GM21529 (cell line): Measurements from ENCODE around the gene OPTC.

Source experiments
- ATAC-seq: cut with Tn5 transposase; IDR thresholded peaks from one replicate; pipeline ENCODE4 v1.9.1; 2021; ENCODE audit not compliant: unreplicated experiment

The OPTC gene

GRCh38 chr1:203490607-203491006, 3.3 kb upstream of the OPTC start:
- no peak for ATAC-seq

GRCh38 chr1:203491664-203492063, 2.3 kb upstream of the OPTC start:
- ATAC-seq, result no peak

GRCh38 chr1:203492082-203492747, 1.7 kb upstream of the OPTC start:
- ATAC-seq, result no peak

GRCh38 chr1:203492748-203493130, 1.2 kb upstream of the OPTC start:
- no peak for ATAC-seq

GRCh38 chr1:203495845-203496244, 1.9 kb downstream of the OPTC start:
- no peak for ATAC-seq

- no peak for ATAC-seq
These were observed 3.4 kb downstream of the OPTC start for GRCh38 chr1:203497269-203497777.

GRCh38 chr1:203499643-203500278, 5.8 kb downstream of the OPTC start:
- no peak for ATAC-seq

GRCh38 chr1:203500279-203500678, 6.3 kb downstream of the OPTC start:
- ATAC-seq, result no peak

- no peak for ATAC-seq
These were observed 9.9 kb downstream of the OPTC start for GRCh38 chr1:203503836-203504235.

- ATAC-seq, result no peak
These were observed 10.7 kb downstream of the OPTC start for GRCh38 chr1:203504400-203505250.

GRCh38 chr1:203505526-203506204, 11.7 kb downstream of the OPTC start:
- ATAC-seq, result no peak

- no peak for ATAC-seq
These were observed 13.1 kb downstream of the OPTC start for GRCh38 chr1:203506858-203507626.

- ATAC-seq, result no peak
These were observed 13.8 kb downstream of the OPTC start for GRCh38 chr1:203507759-203508158.

GRCh38 chr1:203508463-203509073, 14.6 kb downstream of the OPTC start:
- ATAC-seq, result no peak

GRCh38 chr1:203509135-203509534, 15.2 kb downstream of the OPTC start:
- no peak for ATAC-seq

GRCh38 chr1:203511513-203511912, 17.6 kb downstream of the OPTC start:
- no peak for ATAC-seq

- no peak for ATAC-seq
These were observed 18.0 kb downstream of the OPTC start for GRCh38 chr1:203511930-203512329.

GRCh38 chr1:203512517-203512847, 18.5 kb downstream of the OPTC start:
- ATAC-seq, result no peak

- no peak for ATAC-seq
These were observed 19.1 kb downstream of the OPTC start for GRCh38 chr1:203512848-203513584.
